ENCODE results near the gene ANAPC2. TPM values are rescaled to one million over a fixed set of nuclear protein-coding genes. Genes with fewer than 3 reads are reported as not detected.

ANAPC2 gene
- total and polyA plus RNA-seq, 4 donors: 9.3 to 32.6 (median 19.6) TPM

DNA sequence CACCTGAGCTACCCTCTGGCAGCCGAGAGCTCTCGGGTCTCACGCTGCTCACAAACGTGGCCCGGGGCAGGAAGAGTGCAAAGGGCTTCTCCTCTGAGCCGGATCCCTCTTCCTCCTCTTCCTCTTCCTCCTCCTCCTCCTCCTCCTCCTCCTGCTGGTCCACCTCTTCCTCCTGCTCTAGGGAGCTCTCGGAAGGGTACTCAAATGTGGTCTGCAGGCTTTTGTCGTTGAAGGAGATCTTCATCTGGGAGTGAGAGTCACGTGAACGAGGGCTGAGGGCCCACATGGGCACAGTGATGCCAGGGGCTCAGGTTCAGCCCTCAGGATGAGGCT is 4.1 kb upstream of the ANAPC2 start:
- H3K4me1 ChIP-seq (ENCODE audit: control insufficient read depth in 4 of 4, insufficient read depth in 4 of 4, low read length in 3 of 4): peaks cover 30 to 70% (median 58%) of the 10 kb centered on the region in 4 donors
- no peaks in the 10 kb centered on the region for H3K9me3 ChIP-seq (ENCODE audit: control insufficient read depth in 4 of 4, low read length in 3 of 4)
- no peak overlapping the region for H3K4me3 ChIP-seq (ENCODE audit: low read depth in 1 of 3, low read length in 3 of 3)
- TF ChIP-seq, protein P1, sequence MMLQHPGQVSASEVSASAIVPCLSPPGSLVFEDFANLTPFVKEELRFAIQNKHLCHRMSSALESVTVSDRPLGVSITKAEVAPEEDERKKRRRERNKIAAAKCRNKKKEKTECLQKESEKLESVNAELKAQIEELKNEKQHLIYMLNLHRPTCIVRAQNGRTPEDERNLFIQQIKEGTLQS (IDR thresholded peaks at IDR 0.05): no peak
- no peak for TF ChIP-seq TAF1 (conservative IDR thresholded peaks at IDR 0.05)
- TF ChIP-seq RAD21 (IDR thresholded peaks at IDR 0.05): no peak
- TF ChIP-seq, protein P2, sequence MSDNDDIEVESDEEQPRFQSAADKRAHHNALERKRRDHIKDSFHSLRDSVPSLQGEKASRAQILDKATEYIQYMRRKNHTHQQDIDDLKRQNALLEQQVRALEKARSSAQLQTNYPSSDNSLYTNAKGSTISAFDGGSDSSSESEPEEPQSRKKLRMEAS (IDR thresholded peaks at IDR 0.05): no peak
- TF ChIP-seq, protein P3, sequence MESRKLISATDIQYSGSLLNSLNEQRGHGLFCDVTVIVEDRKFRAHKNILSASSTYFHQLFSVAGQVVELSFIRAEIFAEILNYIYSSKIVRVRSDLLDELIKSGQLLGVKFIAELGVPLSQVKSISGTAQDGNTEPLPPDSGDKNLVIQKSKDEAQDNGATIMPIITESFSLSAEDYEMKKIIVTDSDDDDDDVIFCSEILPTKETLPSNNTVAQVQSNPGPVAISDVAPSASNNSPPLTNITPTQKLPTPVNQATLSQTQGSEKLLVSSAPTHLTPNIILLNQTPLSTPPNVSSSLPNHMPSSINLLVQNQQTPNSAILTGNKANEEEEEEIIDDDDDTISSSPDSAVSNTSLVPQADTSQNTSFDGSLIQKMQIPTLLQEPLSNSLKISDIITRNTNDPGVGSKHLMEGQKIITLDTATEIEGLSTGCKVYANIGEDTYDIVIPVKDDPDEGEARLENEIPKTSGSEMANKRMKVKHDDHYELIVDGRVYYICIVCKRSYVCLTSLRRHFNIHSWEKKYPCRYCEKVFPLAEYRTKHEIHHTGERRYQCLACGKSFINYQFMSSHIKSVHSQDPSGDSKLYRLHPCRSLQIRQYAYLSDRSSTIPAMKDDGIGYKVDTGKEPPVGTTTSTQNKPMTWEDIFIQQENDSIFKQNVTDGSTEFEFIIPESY (IDR thresholded peaks at IDR 0.05): no peak
- no peak for TF ChIP-seq RXRA (IDR thresholded peaks at IDR 0.05)
- no peak for TF ChIP-seq FOXA1 (IDR thresholded peaks at IDR 0.05)
- no peak for TF ChIP-seq FOXA2 (IDR thresholded peaks at IDR 0.05)
- no peak for TF ChIP-seq SP1 (IDR thresholded peaks at IDR 0.05)
- no peak for TF ChIP-seq YY1 (IDR thresholded peaks at IDR 0.05)
- TF ChIP-seq GABPA (IDR thresholded peaks at IDR 0.05 in 1 of 2, conservative IDR thresholded peaks at IDR 0.05 in 1 of 2): no peak
- no peak for TF ChIP-seq JUND (IDR thresholded peaks at IDR 0.05)
- no peak for TF ChIP-seq EGR1 (IDR thresholded peaks at IDR 0.05; ENCODE audit: low read depth in 2 of 2)
- no peak for TF ChIP-seq HNF4G (IDR thresholded peaks at IDR 0.05)
- TF ChIP-seq, protein P4, sequence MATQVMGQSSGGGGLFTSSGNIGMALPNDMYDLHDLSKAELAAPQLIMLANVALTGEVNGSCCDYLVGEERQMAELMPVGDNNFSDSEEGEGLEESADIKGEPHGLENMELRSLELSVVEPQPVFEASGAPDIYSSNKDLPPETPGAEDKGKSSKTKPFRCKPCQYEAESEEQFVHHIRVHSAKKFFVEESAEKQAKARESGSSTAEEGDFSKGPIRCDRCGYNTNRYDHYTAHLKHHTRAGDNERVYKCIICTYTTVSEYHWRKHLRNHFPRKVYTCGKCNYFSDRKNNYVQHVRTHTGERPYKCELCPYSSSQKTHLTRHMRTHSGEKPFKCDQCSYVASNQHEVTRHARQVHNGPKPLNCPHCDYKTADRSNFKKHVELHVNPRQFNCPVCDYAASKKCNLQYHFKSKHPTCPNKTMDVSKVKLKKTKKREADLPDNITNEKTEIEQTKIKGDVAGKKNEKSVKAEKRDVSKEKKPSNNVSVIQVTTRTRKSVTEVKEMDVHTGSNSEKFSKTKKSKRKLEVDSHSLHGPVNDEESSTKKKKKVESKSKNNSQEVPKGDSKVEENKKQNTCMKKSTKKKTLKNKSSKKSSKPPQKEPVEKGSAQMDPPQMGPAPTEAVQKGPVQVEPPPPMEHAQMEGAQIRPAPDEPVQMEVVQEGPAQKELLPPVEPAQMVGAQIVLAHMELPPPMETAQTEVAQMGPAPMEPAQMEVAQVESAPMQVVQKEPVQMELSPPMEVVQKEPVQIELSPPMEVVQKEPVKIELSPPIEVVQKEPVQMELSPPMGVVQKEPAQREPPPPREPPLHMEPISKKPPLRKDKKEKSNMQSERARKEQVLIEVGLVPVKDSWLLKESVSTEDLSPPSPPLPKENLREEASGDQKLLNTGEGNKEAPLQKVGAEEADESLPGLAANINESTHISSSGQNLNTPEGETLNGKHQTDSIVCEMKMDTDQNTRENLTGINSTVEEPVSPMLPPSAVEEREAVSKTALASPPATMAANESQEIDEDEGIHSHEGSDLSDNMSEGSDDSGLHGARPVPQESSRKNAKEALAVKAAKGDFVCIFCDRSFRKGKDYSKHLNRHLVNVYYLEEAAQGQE (IDR thresholded peaks at IDR 0.05): no peak
- peaks cover 3 to 17% (median 5%) of the 10 kb centered on the region in 4 donors for H3K36me3 ChIP-seq (ENCODE audit: control insufficient read depth in 4 of 4, insufficient read depth in 3 of 4, low read depth in 1 of 4, low read length in 3 of 4)
- no peak overlapping the region for H3K9ac ChIP-seq (ENCODE audit: low read depth in 1 of 2, low read length in 2 of 2)
- WGBS: 81% methylated on average over 10 of the region's 10 CpGs
- no peak for DNase-seq (ENCODE audit: low spot score)
- no peak overlapping the region for H3K27ac ChIP-seq (ENCODE audit: low read depth in 1 of 2, low read length in 2 of 2)
- no peaks in the 10 kb centered on the region for H3K27me3 ChIP-seq (ENCODE audit: control insufficient read depth in 4 of 4, insufficient read depth in 4 of 4, low read length in 3 of 4)

DNA sequence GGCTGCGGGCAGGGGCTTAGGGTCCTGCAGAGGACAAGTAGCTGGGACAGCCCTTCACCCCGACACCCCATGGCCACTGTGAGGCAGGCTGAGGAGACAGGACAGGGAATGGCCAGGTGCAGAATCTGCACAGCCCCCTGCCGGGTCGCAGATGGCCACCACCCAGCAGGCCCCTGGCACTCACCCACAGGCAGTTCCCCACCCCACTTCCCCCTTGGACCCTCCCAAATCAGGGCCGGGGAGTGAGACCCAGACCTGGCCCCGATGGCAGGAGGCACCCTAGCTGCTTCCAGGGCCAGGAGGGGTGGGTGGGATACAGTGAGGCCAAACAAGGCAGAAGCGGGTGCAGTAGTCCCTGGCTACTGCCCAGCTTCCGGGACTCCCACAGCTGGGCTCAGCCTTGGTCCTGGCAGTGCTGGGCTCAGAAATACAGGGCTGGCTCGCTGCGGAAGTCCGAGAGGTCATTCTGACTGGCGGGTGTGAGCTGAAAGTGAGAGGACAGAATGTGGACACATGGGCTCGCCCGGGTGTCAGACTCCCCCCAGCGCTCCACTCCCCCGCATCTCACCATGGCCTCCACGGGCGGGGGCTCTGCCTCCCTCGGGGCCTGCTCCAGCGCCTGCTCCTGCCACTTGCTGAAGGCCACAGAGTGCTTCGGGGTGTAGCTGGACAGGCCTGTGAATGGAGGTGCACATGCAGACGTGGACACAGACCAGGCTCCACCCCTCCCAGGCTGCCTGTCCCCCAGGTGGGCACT is 3.5 kb upstream of the ANAPC2 start:
- no peak overlapping the region for H3K9ac ChIP-seq (ENCODE audit: low read depth in 1 of 2, low read length in 2 of 2)
- peaks cover 35 to 71% (median 59%) of the 10 kb centered on the region in 4 donors for H3K4me1 ChIP-seq (ENCODE audit: control insufficient read depth in 4 of 4, insufficient read depth in 4 of 4, low read length in 3 of 4)
- WGBS: 91% methylated on average over 22 of the region's 22 CpGs
- no peaks in the 10 kb centered on the region for H3K27me3 ChIP-seq (ENCODE audit: control insufficient read depth in 4 of 4, insufficient read depth in 4 of 4, low read length in 3 of 4)
- H3K36me3 ChIP-seq (ENCODE audit: control insufficient read depth in 4 of 4, insufficient read depth in 3 of 4, low read depth in 1 of 4, low read length in 3 of 4): peaks cover 3 to 17% (median 5%) of the 10 kb centered on the region in 4 donors
- no peak overlapping the region for H3K27ac ChIP-seq (ENCODE audit: low read depth in 1 of 2, low read length in 2 of 2)
- no peak for DNase-seq (ENCODE audit: low spot score)
- H3K9me3 ChIP-seq (ENCODE audit: control insufficient read depth in 4 of 4, low read length in 3 of 4): no peaks in the 10 kb centered on the region
- H3K4me3 ChIP-seq (ENCODE audit: low read depth in 1 of 3, low read length in 3 of 3): no peak overlapping the region
- TF ChIP-seq FOXA1 (IDR thresholded peaks at IDR 0.05) (no peak), HNF4A (conservative IDR thresholded peaks at IDR 0.05) (no peak), HNF4G (IDR thresholded peaks at IDR 0.05) (no peak), FOXA2 (IDR thresholded peaks at IDR 0.05) (no peak), RXRA (IDR thresholded peaks at IDR 0.05) (no peak), JUND (IDR thresholded peaks at IDR 0.05) (no peak), RAD21 (IDR thresholded peaks at IDR 0.05) (no peak), TAF1 (conservative IDR thresholded peaks at IDR 0.05) (no peak), NR2F2 (IDR thresholded peaks at IDR 0.05) (no peak), GABPA (IDR thresholded peaks at IDR 0.05 in 1 of 2, conservative IDR thresholded peaks at IDR 0.05 in 1 of 2) (no peak)
- TF ChIP-seq, protein P3 (IDR thresholded peaks at IDR 0.05): no peak
- TF ChIP-seq, protein P4 (IDR thresholded peaks at IDR 0.05): no peak
